Lower lobe of right lung (tissue), 2 donors: Measurements from ENCODE around the gene PLD1. TPM values are rescaled to one million over a fixed set of nuclear protein-coding genes. Genes with fewer than 3 reads are reported as not detected.

ENCODE experiments used
- ATAC-seq, 2 donors: fragments of 200-7000 bp; cut with Tn5 transposase; one replicate each; pipeline ENCODE4 v1.9.1; 2020 to 2022; ENCODE audit warnings: mild to moderate bottlenecking in 2 of 2, moderate library complexity in 2 of 2
- DNase-seq: peaks from one replicate; pipeline ENCODE4 v3.0.0-alpha.2; 2020
- H3K27ac ChIP-seq: fragments of 200-600 bp; one replicate; pipeline ENCODE4 v1.8.0; 2022
- H3K27me3 ChIP-seq: fragments of 200-600 bp; one replicate; pipeline ENCODE4 v1.8.0; 2022; ENCODE audit warnings: low read depth
- H3K36me3 ChIP-seq: fragments of 200-600 bp; one replicate; pipeline ENCODE4 v1.8.0; 2022; ENCODE audit warnings: mild to moderate bottlenecking
- H3K4me1 ChIP-seq: fragments of 200-600 bp; one replicate; pipeline ENCODE4 v1.8.0; 2022
- H3K4me3 ChIP-seq: fragments of 200-600 bp; one replicate; pipeline ENCODE4 v1.8.0; 2022; ENCODE audit warnings: mild to moderate bottlenecking
- H3K9me3 ChIP-seq: fragments of 200-600 bp; one replicate; pipeline ENCODE4 v1.8.0; 2022
- intact Hi-C: fragments of 100-400 bp; cut with DNase I; formaldehyde crosslinking; loops from one replicate; pipeline ENCODE4 v1.11.0; 2022
- total RNA-seq: library from RNA; stranded (reverse); fragmentation: NEBNext Ultra II Directional; extraction: Animal tissue kit (Norgen Biotek cat#: 25700); gene quantifications from one replicate; pipeline ENCODE4 v1.2.1, GENCODE V29; 2021
- TF ChIP-seq, protein P1 (sequence below): fragments of 200-600 bp; IDR thresholded peaks from one replicate; pipeline ENCODE4 v1.8.0; 2022; ENCODE audit warnings: antibody characterized with exemption, mild to moderate bottlenecking
- donor health status: DM: no; HTN: yes; CAD: no; lungs with severe emphysema.

PLD1 gene
- total RNA-seq, 1 donor from 2014 or later, result 27.7 TPM

- no peak for ATAC-seq
- TF ChIP-seq, protein P1, sequence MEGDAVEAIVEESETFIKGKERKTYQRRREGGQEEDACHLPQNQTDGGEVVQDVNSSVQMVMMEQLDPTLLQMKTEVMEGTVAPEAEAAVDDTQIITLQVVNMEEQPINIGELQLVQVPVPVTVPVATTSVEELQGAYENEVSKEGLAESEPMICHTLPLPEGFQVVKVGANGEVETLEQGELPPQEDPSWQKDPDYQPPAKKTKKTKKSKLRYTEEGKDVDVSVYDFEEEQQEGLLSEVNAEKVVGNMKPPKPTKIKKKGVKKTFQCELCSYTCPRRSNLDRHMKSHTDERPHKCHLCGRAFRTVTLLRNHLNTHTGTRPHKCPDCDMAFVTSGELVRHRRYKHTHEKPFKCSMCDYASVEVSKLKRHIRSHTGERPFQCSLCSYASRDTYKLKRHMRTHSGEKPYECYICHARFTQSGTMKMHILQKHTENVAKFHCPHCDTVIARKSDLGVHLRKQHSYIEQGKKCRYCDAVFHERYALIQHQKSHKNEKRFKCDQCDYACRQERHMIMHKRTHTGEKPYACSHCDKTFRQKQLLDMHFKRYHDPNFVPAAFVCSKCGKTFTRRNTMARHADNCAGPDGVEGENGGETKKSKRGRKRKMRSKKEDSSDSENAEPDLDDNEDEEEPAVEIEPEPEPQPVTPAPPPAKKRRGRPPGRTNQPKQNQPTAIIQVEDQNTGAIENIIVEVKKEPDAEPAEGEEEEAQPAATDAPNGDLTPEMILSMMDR, result no peak
- Histone ChIP-seq H3K9me3 (no peaks in the 10 kb centered on the region), H3K27ac (no peak overlapping the region), H3K4me3 (no peak overlapping the region), H3K27me3 (no peaks in the 10 kb centered on the region), H3K36me3 (peaks cover 20% of the 10 kb centered on the region), H3K4me1 (no peaks in the 10 kb centered on the region)
- DNase-seq, result no peak
- intact Hi-C loops, result no loop called here
These were observed 211.3 kb downstream of the PLD1 start for GRCh38 chr3:171598990-171599389.

DNA sequence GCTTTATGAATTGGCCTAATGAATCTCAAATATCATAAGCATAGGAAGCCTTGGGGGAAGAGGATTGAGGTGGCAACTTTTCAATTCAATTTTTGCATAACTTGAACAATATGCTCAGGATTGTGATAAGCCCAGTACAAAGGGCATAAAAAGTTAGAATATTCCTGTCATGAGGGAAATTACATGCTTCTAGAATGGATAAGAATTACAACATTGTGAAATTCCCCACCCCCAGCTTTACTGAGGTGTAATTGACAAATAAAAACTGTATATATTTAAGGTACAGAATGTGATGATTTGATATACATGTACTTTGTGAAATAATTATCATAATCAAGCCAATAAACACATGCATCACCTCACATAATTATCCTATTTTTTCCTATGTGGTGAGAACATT, 217.5 kb downstream of the PLD1 start:
- DNase-seq (no peak), ATAC-seq (no peak)
- no peak overlapping the region for H3K27ac ChIP-seq
- H3K4me1 ChIP-seq, result no peaks in the 10 kb centered on the region
- intact Hi-C loops, result no loop called here
- no peaks in the 10 kb centered on the region for H3K27me3 ChIP-seq
- no peaks in the 10 kb centered on the region for H3K36me3 ChIP-seq
- H3K4me3 ChIP-seq, result no peak overlapping the region
- no peaks in the 10 kb centered on the region for H3K9me3 ChIP-seq
- TF ChIP-seq, protein P1, result no peak

- no peaks in the 10 kb centered on the region for H3K36me3 ChIP-seq
- H3K4me1 ChIP-seq, result no peaks in the 10 kb centered on the region
- H3K27me3 ChIP-seq, result no peaks in the 10 kb centered on the region
- no peak for ATAC-seq
- intact Hi-C loops, result no loop called here
- no peaks in the 10 kb centered on the region for H3K9me3 ChIP-seq
- TF ChIP-seq, protein P1, result no peak
- no peak for DNase-seq
- no peak overlapping the region for H3K27ac ChIP-seq
- no peak overlapping the region for H3K4me3 ChIP-seq
These were observed 219.2 kb downstream of the PLD1 start for GRCh38 chr3:171591070-171591469.

- DNase-seq (no peak), ATAC-seq (no peak)
- Histone ChIP-seq H3K4me3 (no peak overlapping the region), H3K9me3 (no peaks in the 10 kb centered on the region), H3K4me1 (no peaks in the 10 kb centered on the region), H3K27me3 (no peaks in the 10 kb centered on the region), H3K36me3 (no peaks in the 10 kb centered on the region), H3K27ac (no peak overlapping the region)
- intact Hi-C loops, result no loop called here
- TF ChIP-seq, protein P1, result no peak
These were observed 224.0 kb downstream of the PLD1 start for GRCh38 chr3:171586274-171586673.

DNA sequence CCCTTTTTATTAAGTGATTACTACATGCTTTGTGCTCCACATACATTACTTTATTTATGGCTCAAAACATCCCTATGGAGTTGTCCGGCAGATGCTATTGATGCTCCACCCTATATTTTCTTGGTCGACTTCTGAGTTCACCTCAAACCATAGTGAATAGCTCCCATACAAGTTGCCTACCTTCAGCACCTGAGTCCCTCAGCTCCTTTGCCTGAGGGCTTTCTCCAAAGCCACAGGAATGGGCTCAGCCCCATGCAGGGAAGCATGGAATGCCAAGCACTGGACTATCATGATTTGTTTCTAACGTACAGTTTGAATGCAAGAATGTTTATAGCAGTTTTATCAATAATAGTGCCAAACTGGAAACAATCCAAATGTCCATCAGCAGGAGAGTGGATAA, 225.2 kb downstream of the PLD1 start:
- Histone ChIP-seq H3K27me3 (no peaks in the 10 kb centered on the region), H3K27ac (no peak overlapping the region), H3K4me1 (no peaks in the 10 kb centered on the region), H3K9me3 (no peaks in the 10 kb centered on the region), H3K4me3 (no peak overlapping the region), H3K36me3 (no peaks in the 10 kb centered on the region)
- intact Hi-C loops, result no loop called here
- ATAC-seq (no peak), DNase-seq (no peak)
- TF ChIP-seq, protein P1, result no peak

GRCh38 chr3:171584100-171584499, 226.2 kb downstream of the PLD1 start:
- Histone ChIP-seq H3K4me1 (no peaks in the 10 kb centered on the region), H3K36me3 (no peaks in the 10 kb centered on the region), H3K27me3 (no peaks in the 10 kb centered on the region), H3K27ac (no peak overlapping the region), H3K4me3 (no peak overlapping the region), H3K9me3 (no peaks in the 10 kb centered on the region)
- TF ChIP-seq, protein P1, result no peak
- DNase-seq, result no peak
- ATAC-seq, result no peak
- intact Hi-C loops, result no loop called here
